ENCODE results near the gene GARIN3.

Gene GARIN3

DNA sequence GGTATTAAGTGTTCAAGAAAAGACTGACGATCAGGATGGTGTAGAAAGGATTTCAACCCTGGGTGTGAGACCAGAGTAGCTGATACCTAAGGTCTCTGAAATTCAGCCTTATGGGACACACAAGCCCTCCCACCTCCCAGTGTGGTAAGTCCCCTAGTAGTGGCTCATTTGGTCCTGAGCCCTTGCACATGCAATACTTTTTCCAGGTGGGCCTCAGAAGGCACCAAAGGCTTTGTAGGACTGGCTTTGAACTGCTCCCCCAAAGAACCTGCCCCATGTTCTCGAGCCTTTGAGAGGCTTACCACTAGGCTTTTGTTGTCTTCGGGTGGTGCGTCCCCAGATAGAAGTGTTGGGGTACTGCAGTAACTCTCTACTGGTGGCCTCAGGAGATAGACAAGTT, 803 bp downstream of the GARIN3 start:
- Histone ChIP-seq H3K9me2 (replicated peaks; ENCODE audit: insufficient read depth, low read length) (no peaks in the 10 kb centered on the region), H3K36me3 (ENCODE audit: low read length) (no peaks in the 10 kb centered on the region), H3K27ac (ENCODE audit: low read depth, low read length) (no peak overlapping the region), H3K4me3 (ENCODE audit: insufficient read depth, low read length, poor library complexity, severe bottlenecking) (no peak overlapping the region), H4K20me1 (ENCODE audit: low read depth, low read length) (no peaks in the 10 kb centered on the region), H3K9me3 (ENCODE audit: insufficient read depth, low read length) (no peaks in the 10 kb centered on the region), H3K9ac (ENCODE audit: low read length) (no peak overlapping the region), H3K27me3 (ENCODE audit: low read length) (no peaks in the 10 kb centered on the region), H3K4me2 (ENCODE audit: low read depth, low read length, poor library complexity, severe bottlenecking) (no peak overlapping the region), H2AFZ (ENCODE audit: low read depth, low read length, severe bottlenecking) (no peak overlapping the region), H3F3A (ENCODE audit: insufficient read depth) (no peaks in the 10 kb centered on the region), H3K79me2 (ENCODE audit: insufficient read depth, low read length) (no peaks in the 10 kb centered on the region)
- TF ChIP-seq CTCF (IDR thresholded peaks at IDR 0.05; ENCODE audit: insufficient read depth, low read length, poor library complexity, severe bottlenecking), result no peak
- no peak for TF ChIP-seq EZH2phosphoT487 (conservative IDR thresholded peaks at IDR 0.05; ENCODE audit: low read length)

GRCh38 chr5:157164521-157164920, 1.5 kb downstream of the GARIN3 start:
- Histone ChIP-seq H3K4me3 (ENCODE audit: insufficient read depth, low read length, poor library complexity, severe bottlenecking) (no peak overlapping the region), H3K9me2 (replicated peaks; ENCODE audit: insufficient read depth, low read length) (no peaks in the 10 kb centered on the region), H3K79me2 (ENCODE audit: insufficient read depth, low read length) (no peaks in the 10 kb centered on the region), H3K27ac (ENCODE audit: low read depth, low read length) (no peak overlapping the region), H4K20me1 (ENCODE audit: low read depth, low read length) (no peaks in the 10 kb centered on the region), H3F3A (ENCODE audit: insufficient read depth) (no peaks in the 10 kb centered on the region), H3K9ac (ENCODE audit: low read length) (no peak overlapping the region), H3K27me3 (ENCODE audit: low read length) (no peaks in the 10 kb centered on the region), H3K36me3 (ENCODE audit: low read length) (no peaks in the 10 kb centered on the region), H3K4me2 (ENCODE audit: low read depth, low read length, poor library complexity, severe bottlenecking) (no peak overlapping the region), H3K9me3 (ENCODE audit: insufficient read depth, low read length) (no peaks in the 10 kb centered on the region), H2AFZ (ENCODE audit: low read depth, low read length, severe bottlenecking) (no peak overlapping the region)
- TF ChIP-seq CTCF (IDR thresholded peaks at IDR 0.05; ENCODE audit: insufficient read depth, low read length, poor library complexity, severe bottlenecking) (no peak), EZH2phosphoT487 (conservative IDR thresholded peaks at IDR 0.05; ENCODE audit: low read length) (no peak)

GRCh38 chr5:157162919-157163510, 3.0 kb downstream of the GARIN3 start:
- Histone ChIP-seq H3K36me3 (ENCODE audit: low read length) (no peaks in the 10 kb centered on the region), H3K27ac (ENCODE audit: low read depth, low read length) (no peak overlapping the region), H3K4me3 (ENCODE audit: insufficient read depth, low read length, poor library complexity, severe bottlenecking) (no peak overlapping the region), H4K20me1 (ENCODE audit: low read depth, low read length) (no peaks in the 10 kb centered on the region), H3K9ac (ENCODE audit: low read length) (no peak overlapping the region), H3K79me2 (ENCODE audit: insufficient read depth, low read length) (no peaks in the 10 kb centered on the region), H3K9me2 (replicated peaks; ENCODE audit: insufficient read depth, low read length) (no peaks in the 10 kb centered on the region), H2AFZ (ENCODE audit: low read depth, low read length, severe bottlenecking) (no peak overlapping the region), H3K9me3 (ENCODE audit: insufficient read depth, low read length) (no peaks in the 10 kb centered on the region), H3K4me2 (ENCODE audit: low read depth, low read length, poor library complexity, severe bottlenecking) (no peak overlapping the region), H3F3A (ENCODE audit: insufficient read depth) (no peaks in the 10 kb centered on the region), H3K27me3 (ENCODE audit: low read length) (no peaks in the 10 kb centered on the region)
- TF ChIP-seq EZH2phosphoT487 (conservative IDR thresholded peaks at IDR 0.05; ENCODE audit: low read length) (no peak), CTCF (IDR thresholded peaks at IDR 0.05; ENCODE audit: insufficient read depth, low read length, poor library complexity, severe bottlenecking) (no peak)

Measured in SU-DHL-6 (cell line).